Astrocyte (in vitro differentiated cells and primary cell): Measurements from ENCODE around the gene INCA1.

Experiments
- EZH2 ChIP-seq: IDR thresholded peaks from 2 replicates; pipeline ENCODE4 v1.6.1; 2012; ENCODE audit warnings: mild to moderate bottlenecking, low read length, inconsistent platforms; ENCODE audit not compliant: insufficient read depth
- TF ChIP-seq, protein P1 (sequence below): IDR thresholded peaks from 2 replicates; pipeline ENCODE4 v1.5.1; 2011; ENCODE audit warnings: low read depth, mild to moderate bottlenecking, inconsistent platforms, low read length, moderate library complexity; ENCODE audit not compliant: insufficient read depth

DNA sequence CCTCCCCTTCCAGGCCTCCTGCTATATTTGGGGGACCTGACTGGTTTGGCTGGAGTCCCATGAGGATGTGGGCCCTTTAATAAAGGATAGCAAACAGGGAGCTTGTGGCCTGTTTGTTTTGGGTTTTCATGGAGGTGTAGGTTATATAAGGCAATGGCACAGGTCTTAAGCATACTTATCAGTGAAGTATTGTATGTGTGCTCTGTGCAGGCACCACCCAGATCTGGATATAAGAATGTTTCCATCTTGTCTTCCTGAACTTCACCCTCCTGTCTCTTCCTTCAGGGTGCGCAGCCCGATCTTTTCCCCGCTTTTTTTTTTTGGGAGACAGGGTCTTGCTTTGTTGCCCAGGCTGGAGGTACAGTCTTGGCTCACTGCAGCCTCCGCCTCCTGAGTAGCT is 27.3 kb upstream of the INCA1 start:
- TF ChIP-seq, protein P1, sequence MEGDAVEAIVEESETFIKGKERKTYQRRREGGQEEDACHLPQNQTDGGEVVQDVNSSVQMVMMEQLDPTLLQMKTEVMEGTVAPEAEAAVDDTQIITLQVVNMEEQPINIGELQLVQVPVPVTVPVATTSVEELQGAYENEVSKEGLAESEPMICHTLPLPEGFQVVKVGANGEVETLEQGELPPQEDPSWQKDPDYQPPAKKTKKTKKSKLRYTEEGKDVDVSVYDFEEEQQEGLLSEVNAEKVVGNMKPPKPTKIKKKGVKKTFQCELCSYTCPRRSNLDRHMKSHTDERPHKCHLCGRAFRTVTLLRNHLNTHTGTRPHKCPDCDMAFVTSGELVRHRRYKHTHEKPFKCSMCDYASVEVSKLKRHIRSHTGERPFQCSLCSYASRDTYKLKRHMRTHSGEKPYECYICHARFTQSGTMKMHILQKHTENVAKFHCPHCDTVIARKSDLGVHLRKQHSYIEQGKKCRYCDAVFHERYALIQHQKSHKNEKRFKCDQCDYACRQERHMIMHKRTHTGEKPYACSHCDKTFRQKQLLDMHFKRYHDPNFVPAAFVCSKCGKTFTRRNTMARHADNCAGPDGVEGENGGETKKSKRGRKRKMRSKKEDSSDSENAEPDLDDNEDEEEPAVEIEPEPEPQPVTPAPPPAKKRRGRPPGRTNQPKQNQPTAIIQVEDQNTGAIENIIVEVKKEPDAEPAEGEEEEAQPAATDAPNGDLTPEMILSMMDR = no peak
- no peak for TF ChIP-seq EZH2
